Loucy (cell line): ENCODE measurements around the gene C12orf56.

Source experiments
- CTCF ChIP-seq: fragments of 200-600 bp; sonication (generic); conservative IDR thresholded peaks from 2 replicates; pipeline ENCODE4 v1.5.1; 2014; ENCODE audit warnings: mild to moderate bottlenecking, antibody characterized with exemption, low read length
- EZH2phosphoT487 ChIP-seq: fragments of 200-600 bp; IDR thresholded peaks from 2 replicates; pipeline ENCODE4 v1.6.1; 2018; ENCODE audit warnings: antibody characterized with exemption, mild to moderate bottlenecking, moderate library complexity, borderline replicate concordance

GRCh38 chr12:64261813-64262212, 128.7 kb downstream of the C12orf56 start:
- no peak for TF ChIP-seq CTCF
- no peak for TF ChIP-seq EZH2phosphoT487
